CD4-positive, alpha-beta T cell treated with Interleukin-12 subunit alpha and Interleukin-12 subunit beta, for 1 hour (primary cell): ENCODE data around the gene MYO3B.

Experiments used
- DNase-seq: peaks from one replicate; pipeline ENCODE4 v3.0.0-alpha.2; 2020

MYO3B gene

GRCh38 chr2:170485254-170486026 lies 307.5 kb downstream of the MYO3B start:
- no peak for DNase-seq

- peak; percentile 11 for DNase-seq
These were observed 308.8 kb downstream of the MYO3B start for GRCh38 chr2:170486730-170487129.

- no peak for DNase-seq
These were observed 310.9 kb downstream of the MYO3B start for GRCh38 chr2:170488807-170489206.

GRCh38 chr2:170492010-170492409 lies 314.1 kb downstream of the MYO3B start:
- DNase-seq = no peak

GRCh38 chr2:170493426-170494097 lies 315.6 kb downstream of the MYO3B start:
- no peak for DNase-seq

DNA sequence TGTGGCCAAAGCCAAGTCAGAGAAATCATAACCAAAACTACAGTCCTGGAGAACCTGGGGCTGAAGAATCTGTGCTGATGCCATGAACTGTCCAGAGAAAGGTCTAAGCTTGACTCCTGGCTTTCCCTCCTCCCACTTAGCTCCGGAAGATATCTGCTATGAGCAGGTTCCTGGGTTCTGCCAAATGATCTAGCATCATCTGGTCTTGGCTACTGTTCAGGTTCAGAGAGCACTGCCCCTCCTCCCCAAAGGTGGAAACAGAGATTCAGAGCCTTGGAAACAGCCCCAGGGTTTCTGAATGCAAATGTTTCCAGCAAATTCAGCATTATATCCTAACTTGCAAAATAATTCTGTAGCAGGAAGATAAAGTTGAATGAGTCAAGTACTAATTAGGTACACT lies 317.9 kb downstream of the MYO3B start:
- DNase-seq = no peak

- DNase-seq = no peak
These were observed 320.7 kb downstream of the MYO3B start for GRCh38 chr2:170498619-170499018.

DNA sequence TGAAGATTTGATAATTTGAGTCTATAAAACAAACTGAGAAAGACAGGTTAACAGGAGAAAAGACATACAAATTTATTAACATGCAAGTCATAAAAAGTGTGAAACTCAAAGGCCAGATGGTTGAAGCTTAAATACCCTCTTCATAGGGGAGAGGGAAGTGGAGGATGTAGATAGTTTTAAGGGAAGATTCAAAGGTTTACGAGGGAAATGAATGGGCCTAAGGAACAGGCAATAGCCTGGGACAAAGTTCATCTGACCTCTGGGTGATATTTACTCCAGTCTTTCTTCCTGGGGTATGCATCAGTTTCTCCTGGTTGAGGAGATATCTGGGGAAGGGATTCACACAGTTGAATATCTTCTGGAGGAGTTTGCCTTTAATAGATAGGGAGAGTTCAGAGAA lies 322.2 kb downstream of the MYO3B start:
- DNase-seq = no peak

GRCh38 chr2:170500770-170501169 lies 322.8 kb downstream of the MYO3B start:
- no peak for DNase-seq

DNA sequence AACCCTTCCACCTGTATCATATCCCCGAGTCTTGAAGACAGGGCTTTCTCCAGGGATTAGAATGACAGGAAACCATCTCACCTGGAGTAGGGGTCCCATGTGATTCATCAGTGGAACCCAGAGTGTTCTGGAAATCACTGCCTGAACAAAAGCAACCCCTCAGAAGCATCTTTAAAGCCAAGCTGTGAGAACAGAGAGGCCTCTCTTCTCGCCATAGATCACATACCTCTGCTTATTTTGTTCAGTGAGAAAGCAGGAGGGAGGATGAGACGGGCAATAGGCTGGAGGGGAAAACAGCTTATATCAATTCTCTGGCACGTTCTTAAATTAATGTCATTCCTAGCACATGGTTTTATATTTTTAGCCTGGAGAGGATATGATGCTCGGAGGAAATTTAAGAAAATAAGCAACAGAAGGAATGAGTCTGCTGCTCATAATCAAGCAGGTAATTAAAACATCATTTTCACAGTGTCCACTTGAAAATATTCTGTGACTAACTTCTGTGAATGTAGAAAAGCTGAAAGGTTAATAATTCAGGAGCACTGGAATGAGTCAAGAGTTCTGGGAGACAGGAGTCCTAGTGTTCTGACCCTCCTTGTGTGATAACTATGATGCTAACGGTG lies 323.6 kb downstream of the MYO3B start:
- no peak for DNase-seq

- no peak for DNase-seq
These were observed 324.6 kb downstream of the MYO3B start for GRCh38 chr2:170502361-170503130.

GRCh38 chr2:170503563-170503962 lies 325.6 kb downstream of the MYO3B start:
- DNase-seq = no peak

DNA sequence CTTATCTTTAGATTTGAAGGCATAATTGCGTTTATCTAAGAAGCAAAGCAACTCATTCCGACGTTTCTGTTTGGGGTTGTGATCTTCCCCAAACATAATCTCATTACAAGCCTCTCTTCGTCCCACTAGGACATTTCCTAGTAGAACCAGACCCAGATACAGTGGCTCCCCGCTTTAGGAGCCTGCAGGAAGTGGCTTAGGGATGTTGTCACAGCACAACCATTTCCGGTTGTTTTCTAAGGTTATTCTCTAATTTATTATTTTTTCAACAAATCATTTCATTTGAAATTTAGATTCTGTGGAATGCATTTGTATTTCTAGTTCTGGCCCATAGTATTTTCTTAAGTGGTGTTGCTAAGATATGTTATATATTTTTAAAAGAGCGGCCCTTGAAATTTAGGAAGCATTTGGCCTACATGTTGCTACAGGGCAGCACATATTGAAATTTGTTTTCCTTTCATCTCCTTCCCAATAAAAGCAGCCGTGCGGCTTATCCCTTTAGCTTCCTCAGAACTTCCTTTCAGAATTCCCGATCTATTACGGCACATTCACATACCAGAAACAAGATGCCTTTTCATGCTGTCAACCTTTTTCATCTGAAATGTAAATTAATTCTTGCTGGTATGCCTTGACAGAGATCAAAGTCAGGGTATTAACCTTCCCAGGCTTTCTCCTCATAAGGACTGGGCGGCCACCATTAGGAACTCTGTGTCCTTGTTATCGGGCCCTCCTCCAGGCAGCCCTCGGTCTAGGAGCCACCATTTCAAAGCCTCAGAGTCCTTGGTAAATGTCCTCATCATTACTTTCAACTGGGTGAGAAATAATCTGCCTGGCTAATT lies 326.2 kb downstream of the MYO3B start:
- DNase-seq = no peak

GRCh38 chr2:170504810-170505145 lies 326.8 kb downstream of the MYO3B start:
- no peak for DNase-seq

- DNase-seq = no peak
These were observed 327.8 kb downstream of the MYO3B start for GRCh38 chr2:170505631-170506275.

- DNase-seq = no peak
These were observed 331.7 kb downstream of the MYO3B start for GRCh38 chr2:170509452-170510193.

DNA sequence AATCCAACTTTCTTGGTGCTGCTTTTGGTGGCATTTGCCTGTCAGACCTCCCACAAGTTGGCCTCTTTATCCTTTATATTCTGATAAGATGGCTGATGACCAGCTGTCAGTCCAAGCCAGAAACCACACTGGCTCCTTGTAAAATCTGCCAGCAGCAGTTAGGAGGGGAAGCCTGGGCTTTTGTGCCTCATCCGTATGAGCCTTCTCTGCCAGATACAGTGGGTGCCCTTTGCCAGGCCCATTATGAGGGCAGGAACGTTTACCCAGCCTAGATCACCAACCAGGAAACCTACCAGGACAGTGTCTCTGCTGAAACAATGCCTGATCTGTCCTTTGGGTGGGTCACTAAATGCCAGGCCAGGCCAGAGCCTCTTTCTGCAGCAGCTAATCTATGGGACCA lies 334.3 kb downstream of the MYO3B start:
- DNase-seq = no peak

GRCh38 chr2:170514140-170514539 lies 336.2 kb downstream of the MYO3B start:
- DNase-seq = no peak

DNA sequence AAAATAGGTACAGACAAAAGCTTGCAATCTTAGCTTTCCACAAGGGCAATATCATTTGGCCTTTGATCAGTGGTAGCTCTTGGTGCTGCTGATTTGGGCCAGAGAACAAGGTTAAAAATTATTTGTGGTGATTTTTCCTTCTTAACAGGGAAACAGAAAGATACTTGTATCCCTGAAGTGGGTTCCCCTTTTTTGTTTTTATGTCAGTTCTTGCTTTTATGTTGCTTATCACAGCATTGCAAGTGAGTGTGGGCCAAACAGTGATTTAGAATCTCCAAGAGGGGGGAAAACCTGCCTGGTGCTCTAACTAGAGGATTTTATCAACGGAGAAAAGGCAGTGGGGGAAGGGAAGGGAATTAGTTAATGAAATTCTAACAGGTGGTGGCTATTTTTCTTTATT lies 339.6 kb downstream of the MYO3B start:
- no peak for DNase-seq

GRCh38 chr2:170518911-170519310 lies 341.0 kb downstream of the MYO3B start:
- DNase-seq = no peak

GRCh38 chr2:170521299-170521698 lies 343.4 kb downstream of the MYO3B start:
- DNase-seq = no peak
